NCI-H146 (cell line): ENCODE data around the gene KCNJ18.
"Not testable (repeated sequence)": the region's sequence is repeated elsewhere in the genome, so short reads cannot be mapped to it uniquely, and the experiment has no call there.

ENCODE experiments used
- DNase-seq: peaks from one replicate; lab custom pipeline; 2025; lab: John Stamatoyannopoulos, UW

Gene KCNJ18

DNA sequence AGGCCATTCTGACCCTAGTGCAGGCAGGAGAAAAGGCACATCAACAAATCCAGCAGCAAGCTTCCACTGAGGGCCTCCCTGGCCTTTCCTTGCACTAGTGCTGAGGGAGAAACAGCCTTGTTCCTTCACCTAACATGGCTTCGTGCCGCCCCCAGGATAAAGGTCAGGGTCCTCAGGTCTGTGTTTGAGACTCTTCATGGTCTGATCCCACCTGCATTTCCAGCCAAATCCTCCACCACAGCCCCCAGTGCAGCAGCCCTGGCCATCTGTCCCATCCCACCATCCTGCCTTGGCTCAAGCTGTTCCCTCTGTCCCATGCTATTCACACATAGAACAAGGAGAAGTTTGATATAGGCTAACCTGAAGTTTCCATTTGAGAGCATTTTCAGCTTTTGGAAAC is 20.9 kb upstream of the KCNJ18 start:
- DNase-seq = not testable (repeated sequence)

DNA sequence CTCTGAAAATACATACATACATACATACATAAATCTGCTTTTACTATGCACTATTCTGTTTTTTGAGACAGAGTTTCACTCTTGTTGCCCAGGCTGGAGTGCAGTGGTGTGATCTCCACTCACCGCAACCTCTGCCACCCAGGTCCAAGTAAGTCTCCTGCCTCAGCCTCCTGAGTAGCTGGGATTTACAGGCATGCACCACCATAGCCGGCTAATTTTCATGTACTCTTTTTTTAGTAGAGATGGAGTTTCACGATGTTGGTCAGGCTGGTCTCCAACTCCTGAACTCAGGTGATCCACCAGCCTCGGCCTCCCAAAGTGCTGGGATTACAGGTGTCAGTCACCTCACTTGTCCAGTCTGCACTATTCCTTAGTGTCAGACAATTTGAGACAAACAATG is 20.5 kb upstream of the KCNJ18 start:
- DNase-seq = not testable (repeated sequence)

DNA sequence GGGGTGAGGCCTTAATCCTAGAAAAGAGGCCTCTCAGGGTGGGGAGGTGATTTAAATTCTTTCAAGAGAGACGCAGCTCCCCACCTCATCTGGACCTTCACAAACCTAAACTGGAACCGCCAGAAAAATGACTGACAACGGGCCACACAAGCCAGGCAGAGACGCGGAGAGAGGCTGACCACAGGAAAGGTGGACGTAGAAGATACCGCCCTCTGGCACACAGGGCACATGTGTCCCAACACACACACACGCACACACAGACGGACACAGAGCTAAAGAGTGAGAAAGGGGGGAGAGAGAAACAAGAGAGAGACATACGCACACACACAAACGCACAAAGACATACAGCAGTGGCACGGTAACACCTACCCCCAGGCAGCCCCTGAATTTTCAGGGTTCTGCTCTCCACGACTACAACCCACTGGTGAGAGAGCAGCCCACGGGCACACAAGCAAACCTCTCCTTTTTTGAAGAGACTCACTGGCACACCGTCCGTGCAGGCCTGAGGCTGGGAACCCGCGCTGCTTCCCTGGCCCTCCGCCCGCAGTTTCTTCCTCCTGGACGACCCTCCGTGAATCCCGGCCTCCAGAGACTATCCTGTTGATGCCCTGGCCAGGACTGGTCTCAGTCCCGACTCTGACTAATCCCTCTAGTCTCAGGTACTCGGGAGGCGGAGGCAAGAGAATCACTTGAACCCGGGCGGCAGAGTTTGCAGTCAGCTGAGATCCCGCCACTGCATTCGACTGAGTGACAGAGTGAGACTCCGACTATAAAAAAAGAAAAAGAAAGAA is 18.7 kb upstream of the KCNJ18 start:
- DNase-seq = not testable (repeated sequence)

DNA sequence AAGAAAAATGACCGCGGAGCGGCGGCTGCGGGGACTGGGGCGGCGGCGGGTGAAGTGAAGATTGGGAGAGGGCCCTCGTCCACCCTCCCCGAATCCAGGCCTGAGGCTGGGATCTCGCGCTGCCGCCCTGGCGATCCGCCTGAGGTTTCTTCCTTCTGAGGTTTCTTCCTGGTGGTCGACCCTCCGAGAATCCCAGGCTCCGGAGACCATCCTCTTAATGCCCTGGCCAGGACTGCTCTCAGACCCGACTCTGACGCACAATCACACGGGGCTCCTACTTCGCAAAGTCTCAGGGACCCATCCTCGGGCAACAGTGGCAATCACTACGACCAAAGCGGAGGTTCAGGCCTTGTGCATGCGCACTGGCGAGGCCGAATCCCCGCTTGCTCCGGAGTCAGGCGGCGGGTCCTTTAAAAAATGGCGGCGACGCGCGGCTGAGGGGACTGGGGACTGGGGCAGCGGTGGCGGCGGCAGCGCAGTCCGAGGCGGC is 18.0 kb upstream of the KCNJ18 start:
- DNase-seq = peak; percentile 18

DNA sequence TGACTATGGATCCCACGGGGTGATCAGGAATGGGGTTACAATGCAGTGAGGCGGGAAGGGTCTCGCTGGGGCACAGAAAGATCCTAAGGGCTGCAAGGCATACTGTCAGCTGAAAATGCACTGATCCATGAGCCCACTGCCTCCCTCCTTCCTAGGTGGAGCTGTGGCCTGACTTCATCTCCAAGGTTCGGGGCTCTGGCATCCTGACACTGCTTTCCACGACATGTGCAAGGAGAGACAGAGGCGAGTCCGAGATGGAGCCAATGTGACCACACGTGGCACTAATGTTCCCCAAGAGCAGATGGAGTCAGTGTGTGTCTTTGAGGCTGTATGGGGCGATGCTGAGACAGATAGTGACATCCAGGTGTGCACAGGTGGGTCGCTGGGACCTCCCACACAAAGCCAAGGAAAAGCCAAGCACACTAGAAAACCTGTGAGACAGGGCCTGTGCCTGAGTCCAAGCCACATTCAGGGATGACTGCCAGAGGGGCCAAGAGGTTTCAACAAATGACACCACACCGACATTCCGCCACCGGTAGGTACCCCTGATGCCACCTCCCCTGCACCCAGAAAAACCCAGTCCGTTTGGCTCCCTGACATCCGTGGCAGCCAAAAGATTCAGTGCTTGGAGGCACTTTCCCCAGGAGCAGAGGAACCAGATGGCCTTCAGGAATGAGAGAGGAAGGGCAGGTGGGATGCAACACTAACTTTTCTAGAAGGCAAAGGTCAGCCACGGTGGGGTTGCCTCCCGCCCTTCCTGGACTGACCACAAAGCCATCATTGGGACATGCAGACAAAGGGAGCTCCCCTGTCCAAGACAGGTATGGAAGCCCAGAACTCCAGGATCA is 17.2 kb upstream of the KCNJ18 start:
- DNase-seq = not testable (repeated sequence)

DNA sequence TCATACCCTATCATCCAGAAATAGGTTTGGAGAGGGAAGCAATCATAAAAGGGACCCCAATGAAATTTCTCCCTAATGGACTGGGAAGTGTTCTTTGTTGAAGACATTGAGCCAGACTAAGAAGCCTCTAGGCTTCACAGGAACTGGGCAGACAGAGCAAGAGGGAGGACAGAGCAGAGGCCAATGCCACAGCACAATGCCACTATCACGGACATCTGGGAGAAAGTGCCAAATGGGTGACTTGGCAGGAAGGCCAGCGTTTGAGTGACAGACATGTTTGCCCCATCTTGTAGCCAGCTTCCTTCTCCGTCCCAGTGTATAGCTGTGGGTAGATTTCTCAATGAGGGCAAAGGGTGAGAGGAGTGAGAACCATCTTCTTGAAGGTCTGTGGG is 16.6 kb upstream of the KCNJ18 start:
- DNase-seq = not testable (repeated sequence)

DNA sequence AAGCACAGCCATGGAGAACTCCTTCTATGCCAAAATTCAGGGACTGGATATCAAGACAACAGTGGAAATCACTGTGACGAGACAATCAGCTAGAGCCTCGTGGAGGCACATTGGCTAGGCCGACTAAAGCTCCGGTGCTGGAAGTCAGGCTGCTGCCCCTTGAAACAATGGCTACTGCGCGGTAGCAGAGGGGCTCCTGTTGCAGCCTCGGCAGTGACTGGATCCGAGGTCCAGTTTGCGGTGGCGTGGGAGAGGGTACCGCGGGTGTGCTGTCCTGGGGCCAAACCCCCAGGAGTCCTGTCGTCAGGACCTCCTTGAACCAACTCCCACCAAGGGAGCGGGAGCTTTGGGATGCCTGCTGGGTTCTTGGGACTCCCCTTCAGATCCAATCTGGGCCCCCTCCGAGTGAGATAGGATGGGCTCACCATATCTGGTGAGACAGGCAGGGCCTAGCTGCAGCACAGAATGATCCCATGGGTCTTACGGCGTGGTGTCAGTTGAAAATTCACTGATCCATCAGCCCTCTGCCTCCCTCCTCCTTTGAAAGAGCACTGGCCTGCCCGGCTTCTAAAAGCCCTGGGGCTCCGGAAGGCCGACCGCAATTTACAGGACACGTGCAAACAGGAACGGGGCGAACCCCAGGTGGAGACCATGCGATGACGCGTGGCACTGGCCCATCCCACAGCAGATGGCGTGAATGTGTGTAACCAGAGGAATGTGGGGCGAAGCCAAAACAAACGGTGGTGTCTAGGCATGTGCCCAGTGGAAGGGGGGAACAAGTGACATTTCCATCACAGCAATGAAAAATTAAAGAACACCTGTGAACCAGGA is 15.8 kb upstream of the KCNJ18 start:
- no peak for DNase-seq

DNA sequence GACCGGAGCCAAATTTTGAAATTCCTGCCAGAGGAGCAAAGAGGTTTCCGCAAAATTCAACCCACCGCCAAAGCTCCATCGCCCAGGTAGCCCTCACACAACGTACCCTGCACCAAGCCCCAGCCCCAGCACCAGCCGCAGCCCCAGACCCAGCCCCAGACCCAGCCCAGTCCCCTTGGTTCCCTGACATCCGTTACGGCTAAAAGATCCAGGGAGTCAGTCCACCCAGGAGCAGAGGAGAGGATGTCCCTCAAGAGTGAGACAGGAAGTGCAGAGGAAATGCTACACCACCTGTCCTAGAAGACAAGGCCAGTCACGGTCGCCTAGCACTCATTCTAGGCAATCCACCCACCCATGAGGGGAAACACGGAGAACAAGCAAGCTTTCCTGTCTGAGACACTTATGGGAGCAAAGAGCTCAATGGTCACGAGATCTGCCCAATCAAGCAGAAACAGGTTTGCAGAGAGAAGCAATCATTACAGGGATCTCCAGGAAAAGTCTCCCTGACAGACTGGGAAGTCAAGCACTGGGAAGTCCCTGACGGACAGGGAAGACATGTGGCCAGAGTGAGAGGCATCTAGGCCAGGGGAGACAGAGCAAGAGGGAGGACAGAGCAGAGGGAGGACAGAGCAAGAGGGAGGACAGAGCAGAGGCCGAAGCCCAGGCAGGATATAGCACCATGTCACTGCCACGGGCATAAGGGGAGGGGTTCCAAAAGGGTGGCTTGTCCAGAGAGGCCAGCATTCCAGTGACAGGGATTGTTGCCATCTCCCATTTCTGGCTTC is 15.0 kb upstream of the KCNJ18 start:
- no peak for DNase-seq

DNA sequence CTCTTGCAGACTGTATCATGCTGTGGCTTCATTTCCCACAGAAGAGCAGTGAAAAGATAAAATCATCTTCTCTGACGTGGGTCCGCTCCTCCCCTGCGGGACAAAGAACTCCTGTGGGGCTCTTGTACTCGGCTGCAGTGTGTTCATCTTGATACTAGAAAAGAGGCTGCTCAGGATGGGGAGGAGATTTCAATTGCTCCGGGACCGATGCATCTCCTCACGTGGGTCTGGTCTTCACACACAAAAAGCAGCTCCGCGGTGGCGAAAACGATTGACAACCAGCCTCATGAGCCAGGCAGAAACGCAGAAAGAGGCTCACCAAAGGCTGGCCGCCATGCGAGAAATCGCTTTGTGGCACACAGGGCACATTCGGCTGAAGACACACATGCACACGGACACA is 14.4 kb upstream of the KCNJ18 start:
- DNase-seq = no peak

DNA sequence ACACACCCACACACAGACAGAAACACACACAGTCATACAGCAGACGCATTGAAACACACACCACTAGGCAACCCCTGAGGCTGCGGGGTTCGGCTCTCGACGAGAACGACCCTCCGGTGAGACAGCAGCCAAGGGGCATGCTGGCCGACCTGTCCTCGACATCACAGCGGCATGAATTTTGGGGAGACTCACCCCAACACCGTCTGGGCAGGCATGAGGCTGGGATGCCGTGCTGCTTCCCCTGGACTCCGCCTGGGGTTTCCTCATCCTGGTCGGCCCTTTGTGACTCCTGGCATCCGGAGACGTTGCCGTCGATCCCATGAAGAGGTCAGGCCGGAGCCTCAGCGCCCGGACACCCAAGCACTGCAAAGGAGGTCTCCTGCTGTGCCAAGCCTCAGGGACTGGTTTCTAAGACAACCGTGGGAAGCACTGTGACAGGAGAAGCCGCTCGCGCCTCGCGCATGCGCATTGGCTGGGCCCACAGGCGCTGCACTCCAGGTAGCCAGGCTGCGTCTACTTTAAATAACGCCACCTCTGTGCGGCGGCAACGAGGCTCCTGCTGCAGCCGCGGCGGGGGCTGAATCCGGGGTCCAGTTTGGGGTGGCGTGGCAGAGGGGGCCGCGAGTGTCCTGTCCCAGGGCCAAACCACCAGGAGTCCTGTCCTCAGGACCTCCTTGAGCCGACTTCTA is 13.8 kb upstream of the KCNJ18 start:
- DNase-seq = peak; percentile 51

DNA sequence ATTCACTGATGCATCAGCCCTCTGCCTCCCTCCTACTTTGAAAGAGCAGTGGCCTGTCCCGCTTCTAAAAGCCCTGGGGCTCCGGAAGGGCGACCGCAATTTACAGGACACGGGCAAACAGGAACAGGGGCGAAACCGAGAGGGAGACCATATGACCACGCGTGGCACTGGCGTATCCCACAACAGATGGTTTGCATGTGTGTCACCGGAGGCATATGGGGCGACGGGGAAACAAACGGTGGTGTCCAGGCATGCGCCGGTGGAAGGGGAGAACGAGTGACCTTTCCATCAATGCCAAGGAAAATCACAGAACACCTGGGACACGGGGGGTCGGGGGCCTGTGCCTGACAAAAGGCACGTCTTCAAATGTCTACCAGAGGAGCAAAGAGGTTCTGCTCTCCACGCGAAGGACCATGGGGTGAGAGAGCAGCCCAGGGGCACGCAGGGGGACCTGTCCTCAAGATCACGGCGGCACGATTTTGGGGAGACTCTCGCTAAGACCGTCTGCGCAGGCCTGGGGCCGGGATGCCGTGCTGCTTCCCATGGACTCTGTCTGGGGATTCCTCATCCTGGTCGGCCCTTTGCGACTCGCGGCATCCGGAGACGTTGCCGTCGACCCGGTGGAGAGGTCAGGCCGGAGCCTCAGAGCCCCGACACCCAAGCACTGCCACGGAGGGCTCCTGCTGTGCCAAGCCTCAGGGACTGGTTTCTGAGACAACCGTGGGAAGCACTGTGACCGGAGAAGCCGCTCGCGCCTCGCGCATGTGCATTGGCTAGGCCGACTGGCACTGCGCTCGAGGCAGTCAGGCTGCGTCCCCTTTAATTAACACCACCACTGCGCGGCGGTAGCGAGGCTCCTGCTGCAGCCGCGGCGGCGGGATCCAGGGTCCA is 12.8 kb upstream of the KCNJ18 start:
- no peak for DNase-seq

DNA sequence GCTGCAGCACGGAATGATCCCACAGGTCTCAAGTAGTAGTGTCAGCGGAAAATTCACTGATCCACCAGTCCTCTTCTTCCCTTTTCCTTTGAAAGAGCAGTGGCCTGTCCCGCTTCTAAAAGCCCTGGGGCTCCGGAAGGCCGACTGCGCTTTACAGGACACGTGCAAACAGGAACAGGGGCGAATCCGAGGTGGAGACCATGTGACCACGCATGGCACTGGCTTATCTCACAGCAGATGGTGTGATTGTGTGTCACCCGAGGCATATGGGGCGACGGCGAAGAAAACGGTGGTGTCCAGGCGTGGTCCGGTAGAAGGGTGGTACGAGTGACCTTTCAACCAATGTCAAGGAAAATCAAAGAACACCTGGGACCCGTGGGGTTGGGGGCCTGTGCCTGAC is 12.0 kb upstream of the KCNJ18 start:
- DNase-seq = no peak

DNA sequence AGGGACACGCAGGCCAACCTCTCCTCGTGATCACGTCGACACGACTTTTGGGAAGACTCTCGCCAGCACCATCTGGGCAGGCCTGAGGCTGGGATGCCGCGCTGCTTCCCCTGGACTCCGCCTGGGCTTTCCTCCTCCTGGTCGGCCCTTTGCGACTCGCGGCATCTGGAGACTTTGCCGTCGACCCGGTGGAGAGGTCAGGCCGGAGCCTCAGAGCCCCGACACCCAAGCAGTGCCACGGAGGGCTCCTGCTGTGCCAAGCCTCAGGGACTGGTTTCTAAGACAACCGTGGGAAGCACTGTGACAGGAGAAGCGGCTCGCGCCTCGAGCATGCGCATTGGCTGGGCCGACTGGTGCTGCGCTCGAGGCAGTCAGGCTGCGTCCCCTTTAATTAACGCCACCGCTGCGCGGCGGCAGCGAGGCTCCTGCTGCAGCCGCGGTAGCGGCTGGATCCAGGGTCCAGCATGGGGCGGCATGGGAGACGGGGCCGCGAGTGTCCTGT is 11.4 kb upstream of the KCNJ18 start:
- DNase-seq = peak; percentile 27

DNA sequence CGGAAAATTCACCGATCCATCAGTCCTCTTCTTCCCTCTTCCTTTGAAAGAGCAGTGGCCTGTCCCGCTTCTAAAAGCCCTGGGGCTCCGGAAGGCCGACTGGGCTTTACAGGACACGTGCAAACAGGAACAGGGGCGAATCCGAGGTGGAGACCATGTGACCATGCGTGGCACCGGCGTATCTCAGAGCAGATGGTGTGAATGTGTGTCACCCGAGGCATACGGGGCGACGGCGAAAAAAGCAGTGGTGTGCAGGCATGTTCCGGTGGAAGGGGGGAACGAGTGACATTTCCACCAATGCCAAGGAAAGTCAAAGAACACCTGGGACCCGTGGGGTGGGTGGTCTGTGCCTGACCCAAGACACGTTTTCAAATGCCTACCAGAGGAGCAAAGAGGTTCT is 10.7 kb upstream of the KCNJ18 start:
- DNase-seq = not testable (repeated sequence)

DNA sequence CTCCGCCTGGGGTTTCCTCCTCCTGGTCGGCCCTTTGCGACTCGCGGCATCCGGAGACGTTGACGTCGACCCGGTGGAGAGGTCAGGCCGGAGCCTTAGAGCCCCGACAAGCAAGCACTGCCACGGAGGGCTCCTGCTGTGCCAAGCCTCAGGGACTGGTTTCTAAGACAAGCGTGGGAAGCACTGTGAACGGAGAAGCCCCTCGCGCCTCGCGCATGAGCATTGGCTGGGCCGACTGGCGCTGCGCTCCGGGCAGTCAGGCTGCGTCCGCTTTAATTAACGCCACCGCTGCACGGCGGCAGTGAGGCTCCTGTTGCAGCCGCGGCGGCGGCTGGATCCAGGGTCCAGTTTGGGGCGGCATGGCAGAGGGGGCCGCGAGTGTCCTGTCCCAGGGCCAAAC is 10.2 kb upstream of the KCNJ18 start:
- not testable (repeated sequence) for DNase-seq

DNA sequence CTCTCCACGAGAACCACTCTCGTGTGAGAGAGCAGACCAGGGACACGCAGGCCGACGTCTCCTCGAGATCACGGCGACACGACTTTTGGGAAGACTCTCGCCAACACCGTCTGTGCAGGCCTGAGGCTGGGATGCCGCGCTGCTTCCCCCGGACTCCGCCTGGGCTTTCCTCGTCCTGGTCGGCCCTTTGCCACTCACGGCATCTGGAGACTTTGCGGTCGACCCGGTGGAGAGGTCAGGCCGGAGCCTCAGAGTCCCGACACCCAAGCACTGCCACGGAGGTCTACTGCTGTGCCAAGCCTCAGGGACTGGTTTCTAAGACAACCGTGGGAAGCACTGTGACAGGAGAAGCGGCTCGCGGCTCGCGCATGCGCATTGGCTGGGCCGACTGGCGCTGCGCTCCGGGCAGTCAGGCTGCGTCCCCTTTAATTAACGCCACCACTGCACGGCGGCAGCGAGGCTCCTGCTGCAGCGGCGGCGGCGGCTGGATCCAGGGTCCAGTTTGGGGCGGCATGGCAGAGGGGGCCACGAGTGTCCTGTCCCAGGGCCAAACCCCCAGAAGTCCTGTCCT is 9.1 kb upstream of the KCNJ18 start:
- DNase-seq = not testable (repeated sequence)

DNA sequence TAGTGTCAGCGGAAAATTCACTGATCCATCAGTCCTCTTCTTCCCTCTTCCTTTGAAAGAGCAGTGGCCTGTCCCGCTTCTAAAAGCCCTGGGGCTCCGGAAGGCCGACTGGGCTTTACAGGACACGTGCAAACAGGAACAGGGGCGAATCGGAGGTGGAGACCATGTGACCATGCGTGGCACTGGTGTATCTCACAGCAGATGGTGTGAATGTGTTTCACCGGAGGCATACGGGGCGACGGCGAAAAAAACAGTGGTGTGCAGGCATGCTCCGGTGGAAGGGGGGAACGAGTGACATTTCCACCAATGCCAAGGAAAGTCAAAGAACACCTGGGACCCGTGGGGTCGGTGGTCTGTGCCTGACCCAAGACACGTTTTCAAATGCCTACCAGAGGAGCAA is 8.4 kb upstream of the KCNJ18 start:
- not testable (repeated sequence) for DNase-seq

DNA sequence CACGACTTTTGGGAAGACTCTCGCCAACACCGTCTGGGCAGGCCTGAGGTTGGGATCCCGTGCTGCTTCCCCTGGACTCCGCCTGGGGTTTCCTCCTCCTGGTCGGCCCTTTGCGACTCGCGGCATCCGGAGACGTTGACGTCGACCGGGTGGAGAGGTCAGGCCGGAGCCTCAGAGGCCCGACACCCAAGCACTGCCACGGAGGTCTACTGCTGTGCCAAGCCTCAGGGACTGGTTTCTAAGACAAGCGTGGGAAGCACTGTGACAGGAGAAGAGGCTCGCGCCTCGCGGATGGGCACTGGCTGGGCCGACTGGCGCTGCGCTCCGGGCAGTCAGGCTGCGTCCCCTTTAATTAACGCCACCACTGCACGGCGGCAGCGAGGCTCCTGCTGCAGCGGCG is 7.9 kb upstream of the KCNJ18 start:
- DNase-seq = not testable (repeated sequence)
